Measurements from ENCODE around the gene DUSP23.
A peak's percentile ranks its signal among the peaks of the same experiment; 100 is the strongest.

DUSP23 gene

GRCh38 chr1:159829273-159829634 lies 48.5 kb downstream of the DUSP23 start:
- DNase-seq, result peak; percentile 4 to 49

- no peak for DNase-seq
These were observed 49.2 kb downstream of the DUSP23 start for GRCh38 chr1:159829822-159830465.

DNA sequence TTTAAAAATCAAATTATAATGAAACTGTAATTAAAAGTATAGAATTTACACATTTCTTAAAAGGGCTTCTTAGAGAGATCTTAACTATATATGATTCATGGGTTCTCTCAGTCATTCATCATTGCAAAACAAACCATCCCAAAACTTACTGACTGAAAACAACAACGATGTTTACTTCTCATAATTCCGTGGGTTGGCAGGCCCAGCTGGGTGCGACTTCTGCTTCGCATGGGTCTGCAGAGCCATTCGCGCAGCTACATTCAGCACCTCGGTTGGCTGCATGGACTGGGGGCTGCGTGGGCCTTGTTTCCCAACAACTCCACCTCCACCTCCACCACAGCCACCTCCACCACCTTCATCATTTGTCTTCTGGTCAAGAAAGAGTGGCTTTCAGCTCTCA lies 50.0 kb downstream of the DUSP23 start:
- DNase-seq, result no peak

GRCh38 chr1:159831412-159832141 lies 50.8 kb downstream of the DUSP23 start:
- no peak for DNase-seq
